Fibroblast of lung (primary cell): Measurements from ENCODE around the gene S1PR1. TPM values are rescaled to one million over a fixed set of nuclear protein-coding genes. Genes with fewer than 3 reads are reported as not detected.
"Not testable (repeated sequence)": the region's sequence is repeated elsewhere in the genome, so short reads cannot be mapped to it uniquely, and the experiment has no call there.

Experiments
- DNase-seq, 2 donors: peaks; one replicate each; pipeline versions ENCODE4 v3.0.0 to v3.0.0-alpha.2; 2010; ENCODE audit warnings: low read depth in 2 of 2
- H2AFZ ChIP-seq: 2 replicates; pipeline ENCODE4 v1.5.1; 2012; ENCODE audit warnings: low read length, control low read depth, inconsistent platforms
- H3K27ac ChIP-seq: 2 replicates; pipeline ENCODE4 v1.5.1; 2011; ENCODE audit warnings: low read length, control low read depth; ENCODE audit not compliant: insufficient read depth
- H3K27me3 ChIP-seq: 2 replicates; pipeline ENCODE4 v1.5.1; 2011; ENCODE audit warnings: mild to moderate bottlenecking, low read length; ENCODE audit not compliant: control insufficient read depth, insufficient read depth
- H3K36me3 ChIP-seq: 2 replicates; pipeline ENCODE4 v1.5.1; 2011; ENCODE audit warnings: low read length; ENCODE audit not compliant: control insufficient read depth, insufficient read depth
- H3K4me1 ChIP-seq: 2 replicates; pipeline ENCODE4 v1.5.1; 2011; ENCODE audit warnings: low read length; ENCODE audit not compliant: control insufficient read depth, insufficient read depth; ENCODE audit errors: extremely low read depth
- H3K4me2 ChIP-seq: 2 replicates; pipeline ENCODE4 v1.5.1; 2011; ENCODE audit warnings: low read length, control low read depth; ENCODE audit not compliant: insufficient read depth; ENCODE audit errors: extremely low read depth
- H3K4me3 ChIP-seq, 4 experiments: fragments of 200-600 bp in 1 of 4; sonication (generic) in 1 of 4; replicated peaks in 1 of 4; 2 replicates each; pipeline ENCODE4 v1.5.1; 2011 to 2016; ENCODE audit warnings: low read length in 4 of 4, low read depth in 3 of 4, mild to moderate bottlenecking in 3 of 4, control low read depth in 2 of 4, inconsistent platforms in 1 of 4, mixed read lengths in 1 of 4; ENCODE audit not compliant: insufficient read depth in 1 of 4; ENCODE audit errors: control extremely low read depth in 1 of 4
- H3K79me2 ChIP-seq: 2 replicates; pipeline ENCODE4 v1.5.1; 2012; ENCODE audit warnings: mild to moderate bottlenecking, low read length, inconsistent platforms; ENCODE audit not compliant: control insufficient read depth, insufficient read depth
- H3K9ac ChIP-seq: 2 replicates; pipeline ENCODE4 v1.5.1; 2011; ENCODE audit warnings: mild to moderate bottlenecking, low read length, control low read depth; ENCODE audit not compliant: insufficient read depth
- H3K9me3 ChIP-seq: 2 replicates; pipeline ENCODE4 v1.5.1; 2012; ENCODE audit warnings: low read depth, low read length; ENCODE audit not compliant: control insufficient read depth, insufficient read depth
- H4K20me1 ChIP-seq: 2 replicates; pipeline ENCODE4 v1.5.1; 2011; ENCODE audit warnings: low read length; ENCODE audit not compliant: control insufficient read depth, insufficient read depth; ENCODE audit errors: extremely low read depth
- CTCF ChIP-seq, 2 donors: IDR thresholded peaks in 1 of 2; conservative IDR thresholded peaks in 1 of 2; 1 replicate in 1 of 2; 2 replicates in 1 of 2; pipeline ENCODE4 v1.5.1; 2011 to 2012; ENCODE audit warnings: low read length in 2 of 2, control low read depth in 1 of 2, inconsistent platforms in 1 of 2, low read depth in 1 of 2, mild to moderate bottlenecking in 1 of 2
- EZH2 ChIP-seq: IDR thresholded peaks from 2 replicates; pipeline ENCODE4 v1.5.1; 2012; ENCODE audit warnings: low read length, control low read depth, mild to moderate bottlenecking; ENCODE audit errors: missing control alignments
- polyA plus RNA-seq, 2 donors: library from polyadenylated mRNA; depleted of rRNA in 1 of 2; stranded (reverse) in 1 of 2; unstranded in 1 of 2; fragments of >200 nt; gene quantifications; 2 replicates each; pipeline ENCODE4 v1.2.1, GENCODE V29; 2011 to 2012; ENCODE audit warnings: missing spikeins in 1 of 2
- total RNA-seq: library from RNA; depleted of rRNA; stranded (reverse); fragments of >200 nt; gene quantifications from 2 replicates; pipeline ENCODE4 v1.2.1, GENCODE V29; 2014

The S1PR1 gene
- total and polyA plus RNA-seq, 2 donors (not counting 1 experiment from before 2014, with no cell fraction given), result 6.2 to 10.4 TPM

DNA sequence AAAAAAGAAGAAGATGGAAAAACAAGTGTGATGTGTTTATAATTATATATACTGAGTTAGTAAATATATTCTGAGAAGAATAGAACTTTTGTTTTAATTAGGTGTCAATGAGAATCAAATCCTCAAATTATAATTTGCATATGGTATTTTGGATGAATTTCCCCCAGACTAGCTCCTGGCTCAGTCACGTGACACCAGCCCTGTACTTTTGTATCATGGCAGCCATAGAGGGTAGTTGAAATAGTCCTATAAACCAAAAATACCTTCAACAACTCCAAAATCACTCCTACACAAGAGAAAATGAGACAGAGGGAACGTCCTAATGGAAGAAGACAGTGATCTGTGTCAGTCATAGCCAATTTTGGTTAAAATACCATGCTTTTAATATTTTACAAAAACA, 9.0 kb upstream of the S1PR1 start:
- no peak for DNase-seq
- Histone ChIP-seq H3K4me2 (no peak overlapping the region), H2AFZ (no peak overlapping the region)

DNA sequence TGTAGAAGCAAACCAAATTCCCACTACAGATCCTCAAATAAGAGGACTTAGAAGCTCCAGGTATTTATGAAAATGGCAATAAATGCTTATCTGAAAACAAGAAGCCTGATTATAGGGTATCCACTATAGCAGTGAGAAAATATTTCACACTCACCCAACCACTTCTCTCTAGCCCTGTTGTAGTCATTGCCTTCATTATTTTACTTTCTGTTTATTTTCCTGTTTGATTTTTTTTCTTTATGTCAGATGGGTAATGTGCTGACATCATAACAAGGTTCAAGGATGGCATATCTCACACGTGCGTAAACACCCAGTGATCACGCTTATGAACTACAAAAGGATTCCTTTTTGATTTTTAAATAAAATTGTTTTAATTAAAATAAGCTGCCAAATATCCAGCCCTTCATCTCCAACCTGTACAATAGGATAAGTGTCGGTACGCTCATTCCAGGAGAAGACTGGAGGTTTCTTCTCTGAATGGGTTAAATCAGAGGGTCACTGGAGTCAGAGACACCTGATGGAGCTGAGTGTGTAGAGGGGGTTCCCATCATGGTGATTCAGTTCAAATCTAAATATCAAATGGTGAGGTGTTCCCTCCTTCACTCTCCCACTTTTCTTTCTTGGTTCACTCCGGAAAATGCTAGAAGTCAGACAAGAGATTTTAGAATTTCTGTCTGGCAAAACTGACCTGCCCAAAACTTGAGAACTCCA, 8.2 kb upstream of the S1PR1 start:
- no peaks in the 10 kb centered on the region for H3K36me3 ChIP-seq
- H4K20me1 ChIP-seq, result no peaks in the 10 kb centered on the region
- no peak overlapping the region for H3K27ac ChIP-seq
- no peak overlapping the region for H3K4me3 ChIP-seq
- H3K4me2 ChIP-seq, result no peak overlapping the region
- H3K27me3 ChIP-seq, result no peaks in the 10 kb centered on the region
- TF ChIP-seq EZH2 (no peak), CTCF (conservative IDR thresholded peaks at IDR 0.05 in 1 of 2, IDR thresholded peaks at IDR 0.05 in 1 of 2; ENCODE audit: low read depth in 1 of 2, low read length in 2 of 2) (no peak)
- no peaks in the 10 kb centered on the region for H3K9me3 ChIP-seq
- no peak overlapping the region for H3K9ac ChIP-seq
- no peaks in the 10 kb centered on the region for H3K4me1 ChIP-seq
- no peak overlapping the region for H2AFZ ChIP-seq
- no peak for DNase-seq
- no peaks in the 10 kb centered on the region for H3K79me2 ChIP-seq

More for the DNA sequence above, 9.0 kb upstream of the S1PR1 start:
- no peaks in the 10 kb centered on the region for H4K20me1 ChIP-seq
- no peak overlapping the region for H3K9ac ChIP-seq
- no peaks in the 10 kb centered on the region for H3K9me3 ChIP-seq
- no peaks in the 10 kb centered on the region for H3K4me1 ChIP-seq
- H3K27ac ChIP-seq, result no peak overlapping the region
- no peak for TF ChIP-seq CTCF (conservative IDR thresholded peaks at IDR 0.05 in 1 of 2, IDR thresholded peaks at IDR 0.05 in 1 of 2; ENCODE audit: low read depth in 1 of 2, low read length in 2 of 2)
- no peak for TF ChIP-seq EZH2
- H3K79me2 ChIP-seq, result no peaks in the 10 kb centered on the region
- H3K4me3 ChIP-seq, result no peak overlapping the region
- no peaks in the 10 kb centered on the region for H3K36me3 ChIP-seq
- no peaks in the 10 kb centered on the region for H3K27me3 ChIP-seq

- H3K27me3 ChIP-seq, H3K4me3 ChIP-seq, H3K79me2 ChIP-seq, H2AFZ ChIP-seq, H3K4me2 ChIP-seq, H3K36me3 ChIP-seq, H4K20me1 ChIP-seq, H3K27ac ChIP-seq, H3K9ac ChIP-seq, DNase-seq, H3K9me3 ChIP-seq, H3K4me1 ChIP-seq: not testable (repeated sequence)
Observed at GRCh38 chr1:101232182-101232581, 4.6 kb upstream of the S1PR1 start.
